Eye (tissue), 1 donor: ENCODE results near the gene GTF3C5.

ENCODE experiments used
- DNase-seq: peaks from one replicate; pipeline ENCODE4 v3.0.0-alpha.2; 2015

GTF3C5 gene

GRCh38 chr9:133030317-133031129 lies at the start of gene GTF3C5:
Gene GTF3C5, plus strand, starts transcription at chr9:133030997. Its CDS starts 15 bp downstream, at chr9:133031012.
- DNase-seq = peak; percentile 99

- no peak for DNase-seq
Measured at GRCh38 chr9:132982458-132982857, 48.3 kb upstream of the GTF3C5 start.

GRCh38 chr9:132983491-132984201 lies 47.2 kb upstream of the GTF3C5 start:
- DNase-seq = no peak

GRCh38 chr9:132984202-132985070 lies 46.4 kb upstream of the GTF3C5 start:
- DNase-seq = no peak

GRCh38 chr9:132985071-132985350 lies 45.8 kb upstream of the GTF3C5 start:
- DNase-seq = no peak

GRCh38 chr9:132985489-132985888 lies 45.3 kb upstream of the GTF3C5 start:
- DNase-seq = no peak

- DNase-seq = no peak
Measured at GRCh38 chr9:132986114-132986513, 44.7 kb upstream of the GTF3C5 start.

GRCh38 chr9:132986640-132987620 lies 43.9 kb upstream of the GTF3C5 start:
- no peak for DNase-seq

- no peak for DNase-seq
Measured at GRCh38 chr9:132988244-132989013, 42.4 kb upstream of the GTF3C5 start.

- DNase-seq = no peak
Measured at GRCh38 chr9:132989014-132989310, 41.8 kb upstream of the GTF3C5 start.

GRCh38 chr9:132989414-132989996 lies 41.3 kb upstream of the GTF3C5 start:
- no peak for DNase-seq

GRCh38 chr9:132989998-132990557 lies 40.7 kb upstream of the GTF3C5 start:
- DNase-seq = peak; percentile 65

GRCh38 chr9:132990781-132991180 lies 40.0 kb upstream of the GTF3C5 start:
- DNase-seq = no peak

- DNase-seq = no peak
Measured at GRCh38 chr9:132991351-132992300, 39.2 kb upstream of the GTF3C5 start.

GRCh38 chr9:132993511-132993939 lies 37.3 kb upstream of the GTF3C5 start:
- DNase-seq = no peak

GRCh38 chr9:132994410-132995120 lies 36.2 kb upstream of the GTF3C5 start:
- DNase-seq = no peak

- DNase-seq = no peak
Measured at GRCh38 chr9:132995121-132995420, 35.7 kb upstream of the GTF3C5 start.

- DNase-seq = no peak
Measured at GRCh38 chr9:132995879-132996278, 34.9 kb upstream of the GTF3C5 start.

- DNase-seq = no peak
Measured at GRCh38 chr9:132996526-132996925, 34.3 kb upstream of the GTF3C5 start.
